Spleen (tissue), 11 donors: ENCODE results near the gene AGK. TPM values are rescaled to one million over a fixed set of nuclear protein-coding genes. Genes with fewer than 3 reads are reported as not detected.

Experiments
- DNase-seq: peaks from one replicate; pipeline ENCODE4 v3.0.0-alpha.2; 2020
- H3K27ac ChIP-seq, 8 donors: fragments of 200-600 bp; sonication (generic) in 7 of 8; 1 replicate in 4 of 8; 2 replicates in 4 of 8; pipeline versions ENCODE4 v1.5.0 to v1.8.0; 2016 to 2021; ENCODE audit warnings: inconsistent platforms in 4 of 8, mild to moderate bottlenecking in 4 of 8, moderate library complexity in 1 of 8
- H3K27me3 ChIP-seq, 7 donors: fragments of 200-600 bp; sonication (generic) in 6 of 7; replicated peaks in 1 of 7; 1 replicate in 4 of 7; 2 replicates in 3 of 7; pipeline versions ENCODE4 v1.5.0 to v1.8.0; 2016 to 2021; ENCODE audit warnings: inconsistent platforms in 3 of 7, mild to moderate bottlenecking in 1 of 7
- H3K36me3 ChIP-seq, 6 donors: fragments of 200-600 bp; sonication (generic) in 5 of 6; 1 replicate in 4 of 6; 2 replicates in 2 of 6; pipeline versions ENCODE4 v1.5.0 to v1.8.0; 2016 to 2021; ENCODE audit warnings: inconsistent platforms in 2 of 6
- H3K4me1 ChIP-seq, 6 donors: fragments of 200-600 bp; sonication (generic) in 5 of 6; 1 replicate in 3 of 6; 2 replicates in 3 of 6; pipeline versions ENCODE4 v1.5.0 to v1.8.0; 2016 to 2021; ENCODE audit warnings: inconsistent platforms in 3 of 6
- H3K4me3 ChIP-seq, 8 donors: fragments of 200-600 bp; sonication (generic) in 7 of 8; 1 replicate in 4 of 8; 2 replicates in 4 of 8; pipeline versions ENCODE4 v1.5.0 to v1.8.0; 2016 to 2021; ENCODE audit warnings: inconsistent platforms in 4 of 8, mild to moderate bottlenecking in 4 of 8, moderate library complexity in 2 of 8
- H3K9me3 ChIP-seq, 8 donors: fragments of 200-600 bp; sonication (generic) in 7 of 8; 1 replicate in 4 of 8; 2 replicates in 4 of 8; pipeline versions ENCODE4 v1.5.0 to v1.8.0; 2016 to 2021; ENCODE audit warnings: inconsistent platforms in 4 of 8
- CTCF ChIP-seq, 11 experiments: fragments of 200-600 bp in 7 of 11; fragments of 450-650 bp in 4 of 11; sonication (generic) in 4 of 11; IDR thresholded peaks in 8 of 11; conservative IDR thresholded peaks in 3 of 11; 1 replicate in 7 of 11; 2 replicates in 4 of 11; pipeline versions ENCODE4 v1.4.0 to v1.8.0; 2016 to 2021; ENCODE audit warnings: antibody characterized with exemption in 11 of 11, inconsistent platforms in 4 of 11, mild to moderate bottlenecking in 1 of 11
- POLR2A ChIP-seq, 3 donors: fragments of 450-650 bp; IDR thresholded peaks; one replicate each; pipeline ENCODE4 v1.5.1; 2017; ENCODE audit warnings: antibody characterized with exemption in 3 of 3, mild to moderate bottlenecking in 1 of 3
- POLR2AphosphoS5 ChIP-seq, 3 donors: sonication (generic); formaldehyde crosslinking; IDR thresholded peaks; one replicate each; pipeline ENCODE4 v1.5.1; 2017; ENCODE audit warnings: antibody characterized with exemption in 3 of 3
- WGBS, 5 donors: extraction: QIAGEN DNeasy Blood & Tissue Kit in 3 of 5; methylation state at CpG; one replicate each; pipeline versions ENCODE4 v1.1.5 to v1.1.7; 2013 to 2018; 5-methylcytosine and 5-hydroxymethylcytosine counted together
- intact Hi-C: fragments of 100-400 bp; cut with DNase I; formaldehyde crosslinking; loops from one replicate; pipeline ENCODE4 v1.15.0; 2023; ENCODE audit warnings: low total_unique reads
- polyA plus RNA-seq, 3 donors: library from polyadenylated mRNA; stranded (reverse); fragments of 200-250 nt; gene quantifications; one replicate each; pipeline ENCODE4 v1.2.1, GENCODE V29; 2013
- total RNA-seq, 7 donors: library from RNA; depleted of rRNA in 3 of 7; stranded (reverse); fragments of >200 nt in 3 of 7; fragmentation: NEBNext Ultra II Directional in 4 of 7; extraction: Animal tissue kit (Norgen Biotek cat#: 25700) in 4 of 7; gene quantifications; one replicate each; pipeline versions ENCODE4 v1.1.0 to v1.2.1, GENCODE V29; 2016 to 2021
- donor health status: healthy with polysubstance abuse.
- donor health status: DM: no; HTN: no; CAD: no; lungs with moderate emphysema.
- donor health status: DM: no; HTN: no; CAD: no.
- donor health status: Bipolar disorder and iron deficiency.
- donor health status: healthy.
- donor health status: DM: no; HTN: no; CAD: no.
- donor health status: DM: yes; HTN: yes; CAD: no.

The AGK gene
- total and polyA plus RNA-seq, 10 donors: 11.0 to 35.5 (median 24.0) TPM

- DNase-seq: no peak
- TF ChIP-seq POLR2A (IDR thresholded peaks at IDR 0.05) (no peak), CTCF (IDR thresholded peaks at IDR 0.05 in 8 of 11, conservative IDR thresholded peaks at IDR 0.05 in 3 of 11) (no peak), POLR2AphosphoS5 (IDR thresholded peaks at IDR 0.05) (no peak)
- intact Hi-C loops: no loop called here
- H3K36me3 ChIP-seq: no peaks in the 10 kb centered on the region
- peaks cover 0 to 31% (median 0%) of the 10 kb centered on the region in 7 donors for H3K27me3 ChIP-seq
- H3K27ac ChIP-seq: no peak overlapping the region
- peaks cover 0 to 9% (median 3%) of the 10 kb centered on the region in 6 donors for H3K4me1 ChIP-seq
- H3K9me3 ChIP-seq: no peaks in the 10 kb centered on the region
- H3K4me3 ChIP-seq: no peak overlapping the region
Measured at GRCh38 chr7:141537906-141538305, 13.3 kb upstream of the AGK start.

GRCh38 chr7:141541375-141541774, 9.8 kb upstream of the AGK start:
- intact Hi-C loops: no loop called here
- H3K27me3 ChIP-seq: peaks cover 0 to 13% (median 0%) of the 10 kb centered on the region in 7 donors
- H3K4me1 ChIP-seq: no peaks in the 10 kb centered on the region
- no peak overlapping the region for H3K4me3 ChIP-seq
- no peak for DNase-seq
- TF ChIP-seq CTCF (IDR thresholded peaks at IDR 0.05 in 8 of 11, conservative IDR thresholded peaks at IDR 0.05 in 3 of 11) (no peak), POLR2A (IDR thresholded peaks at IDR 0.05) (no peak), POLR2AphosphoS5 (IDR thresholded peaks at IDR 0.05) (no peak)
- WGBS, 5 donors: 80 to 90% (median 88%) methylated on average over 2 of the region's 2 CpGs
- no peaks in the 10 kb centered on the region for H3K9me3 ChIP-seq
- H3K27ac ChIP-seq: no peak overlapping the region
- H3K36me3 ChIP-seq: no peaks in the 10 kb centered on the region

GRCh38 chr7:141544831-141545230, 6.4 kb upstream of the AGK start:
- Histone ChIP-seq H3K27ac (no peak overlapping the region), H3K9me3 (no peaks in the 10 kb centered on the region), H3K27me3 (no peaks in the 10 kb centered on the region), H3K4me3 (no peak overlapping the region), H3K36me3 (no peaks in the 10 kb centered on the region), H3K4me1 (no peaks in the 10 kb centered on the region)
- TF ChIP-seq CTCF (IDR thresholded peaks at IDR 0.05 in 8 of 11, conservative IDR thresholded peaks at IDR 0.05 in 3 of 11): no peak
- TF ChIP-seq POLR2A (IDR thresholded peaks at IDR 0.05): no peak
- TF ChIP-seq POLR2AphosphoS5 (IDR thresholded peaks at IDR 0.05): no peak
- intact Hi-C loops: no loop called here
- DNase-seq: no peak
- 80 to 95% (median 89%) methylated on average over 1 of the region's 1 CpG for WGBS, 5 donors

GRCh38 chr7:141549582-141549981, 1.6 kb upstream of the AGK start:
- Histone ChIP-seq H3K27me3 (no peaks in the 10 kb centered on the region), H3K4me1 (peaks cover 12 to 38% (median 19%) of the 10 kb centered on the region in 6 donors), H3K27ac (no peak overlapping the region), H3K36me3 (no peaks in the 10 kb centered on the region), H3K4me3 (no peak overlapping the region), H3K9me3 (no peaks in the 10 kb centered on the region)
- intact Hi-C loops: no loop called here
- no peak for DNase-seq
- no peak for TF ChIP-seq CTCF (IDR thresholded peaks at IDR 0.05 in 8 of 11, conservative IDR thresholded peaks at IDR 0.05 in 3 of 11)
- WGBS, 5 donors: 66 to 80% (median 69%) methylated on average over 2 of the region's 2 CpGs
